ENCODE data around the gene LRMDA. TPM values are rescaled to one million over a fixed set of nuclear protein-coding genes. Genes with fewer than 3 reads are reported as not detected.

The LRMDA gene
- total and polyA plus RNA-seq, 2 of the 13 experiments (the other 11 are each of a cell fraction or from before 2014, with no cell fraction given): 13.4 to 22.0 TPM

DNA sequence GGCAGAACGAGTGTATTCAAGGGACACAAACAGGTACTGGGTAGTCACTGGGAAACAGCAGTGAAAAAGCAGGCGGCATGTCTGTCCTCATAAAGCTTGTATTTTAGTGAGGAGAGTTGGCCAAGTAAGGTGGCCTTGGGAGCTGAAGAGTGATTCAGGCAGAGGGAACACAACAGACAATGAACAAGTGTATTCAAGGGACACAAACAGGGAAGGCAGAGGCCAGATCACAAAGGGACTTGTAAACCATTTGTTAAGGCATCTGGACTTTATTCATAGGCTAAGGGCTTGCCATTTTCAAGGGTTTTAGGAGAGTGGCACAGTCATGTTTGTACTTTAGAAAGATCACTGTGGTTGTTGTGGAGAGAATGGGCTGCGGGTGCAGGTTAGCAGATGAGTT, 49.0 kb downstream of the LRMDA start (continued):
- no peak for TF ChIP-seq SMAD3 (CRISPR knock-in tag; IDR thresholded peaks at IDR 0.05)
- no peak for TF ChIP-seq TRAFD1 (CRISPR knock-in tag; IDR thresholded peaks at IDR 0.05; ENCODE audit: borderline replicate concordance)
- TF ChIP-seq ZNF280D (CRISPR knock-in tag; IDR thresholded peaks at IDR 0.05): no peak
- no peak for TF ChIP-seq ZNF432 (CRISPR knock-in tag; IDR thresholded peaks at IDR 0.05; ENCODE audit: borderline replicate concordance)
- TF ChIP-seq HMGA1 (CRISPR knock-in tag; conservative IDR thresholded peaks at IDR 0.05): no peak
- TF ChIP-seq ZNF101 (CRISPR knock-in tag; IDR thresholded peaks at IDR 0.05; ENCODE audit: borderline replicate concordance, low read depth): no peak
- no peak for TF ChIP-seq KAT8 (CRISPR knock-in tag; IDR thresholded peaks at IDR 0.05)
- no peak for TF ChIP-seq ZNF331 (CRISPR knock-in tag; IDR thresholded peaks at IDR 0.05)
- no peak for TF ChIP-seq SOX6 (IDR thresholded peaks at IDR 0.05)
- peak; percentile 80 for TF ChIP-seq SOX6 (CRISPR knock-in tag; IDR thresholded peaks at IDR 0.05)
- TF ChIP-seq ZNF501 (CRISPR knock-in tag; IDR thresholded peaks at IDR 0.05): no peak
- no peak for TF ChIP-seq ZNF746 (CRISPR knock-in tag; IDR thresholded peaks at IDR 0.05)
- peak; percentile 11; the same call in 1 of the 2 replicates for TF ChIP-seq FOXA3 (CRISPR knock-in tag; IDR thresholded peaks at IDR 0.05)
- no peak for TF ChIP-seq ZNF234 (CRISPR knock-in tag; conservative IDR thresholded peaks at IDR 0.05)
- no peak for TF ChIP-seq MYNN (CRISPR knock-in tag; IDR thresholded peaks at IDR 0.05; ENCODE audit: low read depth)
- no peak for TF ChIP-seq ZMAT3 (CRISPR knock-in tag; conservative IDR thresholded peaks at IDR 0.05)
- no peak for TF ChIP-seq ZNF260 (CRISPR knock-in tag; IDR thresholded peaks at IDR 0.05; ENCODE audit: borderline replicate concordance, low read depth)
- no peak for TF ChIP-seq KDM5B (CRISPR knock-in tag; IDR thresholded peaks at IDR 0.05; ENCODE audit: borderline replicate concordance)
- TF ChIP-seq ZNF282 (IDR thresholded peaks at IDR 0.05; ENCODE audit: partially characterized antibody): no peak
- TF ChIP-seq ZNF724P (CRISPR knock-in tag; IDR thresholded peaks at IDR 0.05; ENCODE audit: borderline replicate concordance): no peak
- TF ChIP-seq, protein P1, sequence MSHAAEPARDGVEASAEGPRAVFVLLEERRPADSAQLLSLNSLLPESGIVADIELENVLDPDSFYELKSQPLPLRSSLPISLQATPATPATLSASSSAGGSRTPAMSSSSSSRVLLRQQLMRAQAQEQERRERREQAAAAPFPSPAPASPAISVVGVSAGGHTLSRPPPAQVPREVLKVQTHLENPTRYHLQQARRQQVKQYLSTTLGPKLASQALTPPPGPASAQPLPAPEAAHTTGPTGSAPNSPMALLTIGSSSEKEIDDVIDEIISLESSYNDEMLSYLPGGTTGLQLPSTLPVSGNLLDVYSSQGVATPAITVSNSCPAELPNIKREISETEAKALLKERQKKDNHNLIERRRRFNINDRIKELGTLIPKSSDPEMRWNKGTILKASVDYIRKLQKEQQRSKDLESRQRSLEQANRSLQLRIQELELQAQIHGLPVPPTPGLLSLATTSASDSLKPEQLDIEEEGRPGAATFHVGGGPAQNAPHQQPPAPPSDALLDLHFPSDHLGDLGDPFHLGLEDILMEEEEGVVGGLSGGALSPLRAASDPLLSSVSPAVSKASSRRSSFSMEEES (CRISPR knock-in tag; IDR thresholded peaks at IDR 0.05): no peak
- TF ChIP-seq ZNF768 (CRISPR knock-in tag; IDR thresholded peaks at IDR 0.05): no peak
- no peak for TF ChIP-seq RNF219 (CRISPR knock-in tag; IDR thresholded peaks at IDR 0.05)
- no peak for TF ChIP-seq ISX (CRISPR knock-in tag; conservative IDR thresholded peaks at IDR 0.05)

Data from HepG2 (cell line).